Stimulated activated CD8-positive, alpha-beta memory T cell treated with anti-CD3 and anti-CD28 coated beads, Interleukin-2, amount 100 ng/mL, for 1 hour (primary cell): ENCODE data around the gene PBX3.

Experiments used
- DNase-seq, 2 donors: peaks; one replicate each; pipeline ENCODE4 v3.0.0-alpha.2; 2020; ENCODE audit warnings: low read depth in 2 of 2

PBX3 gene

GRCh38 chr9:125977223-125977622 is 230.1 kb downstream of the PBX3 start:
- no peak for DNase-seq

GRCh38 chr9:125979383-125979782 is 232.2 kb downstream of the PBX3 start:
- no peak for DNase-seq

- DNase-seq = no peak
Observed at GRCh38 chr9:125982798-125983406, 235.7 kb downstream of the PBX3 start.

GRCh38 chr9:125983681-125984080 is 236.5 kb downstream of the PBX3 start:
- DNase-seq = no peak

DNA sequence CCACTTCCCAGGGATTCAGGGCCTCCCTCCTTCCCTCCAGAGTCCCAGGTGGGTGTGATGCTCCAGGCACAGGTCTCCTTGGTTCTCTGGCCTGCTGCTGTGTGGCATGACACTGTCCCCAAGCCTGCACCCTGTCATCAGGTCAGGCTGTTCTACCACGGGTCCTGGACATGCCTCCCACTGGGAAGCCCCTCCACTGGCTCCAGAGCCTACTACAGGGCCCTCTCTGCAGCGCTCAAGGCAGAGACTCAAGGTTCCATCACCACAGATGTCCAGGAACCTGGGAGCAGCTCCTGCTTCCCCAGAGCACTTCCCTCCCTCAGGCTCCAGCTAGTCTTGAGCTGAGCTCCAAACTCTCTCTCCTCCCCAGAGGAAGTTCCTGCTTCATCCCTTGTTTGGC is 237.3 kb downstream of the PBX3 start:
- no peak for DNase-seq

- no peak for DNase-seq
Observed at GRCh38 chr9:125985142-125985997, 238.2 kb downstream of the PBX3 start.

GRCh38 chr9:125985998-125986655 is 239.0 kb downstream of the PBX3 start:
- DNase-seq = no peak

GRCh38 chr9:125986966-125987365 is 239.8 kb downstream of the PBX3 start:
- no peak for DNase-seq

DNA sequence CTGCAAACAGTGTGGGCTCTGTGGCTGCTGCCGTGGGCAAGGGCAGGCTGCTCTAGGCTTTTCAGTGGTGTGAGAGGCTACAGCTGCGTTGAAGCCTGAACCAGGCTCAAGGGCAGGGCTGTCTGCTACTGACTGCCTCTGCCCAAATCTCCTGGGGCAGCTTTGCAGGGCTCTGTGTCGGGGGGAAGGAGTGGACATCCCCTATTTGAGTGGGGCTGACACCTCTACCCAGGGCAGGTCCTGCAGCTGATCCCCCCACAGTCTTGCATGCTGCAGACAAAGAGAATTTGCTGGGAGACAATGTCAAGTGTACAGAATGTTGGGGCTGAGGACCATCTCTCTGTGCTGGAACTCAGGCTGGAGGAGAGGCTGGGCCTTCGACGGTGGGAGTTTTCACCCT is 240.2 kb downstream of the PBX3 start:
- no peak for DNase-seq

- DNase-seq = no peak
Observed at GRCh38 chr9:125988479-125989050, 241.4 kb downstream of the PBX3 start.

- no peak for DNase-seq
Observed at GRCh38 chr9:125989090-125989501, 241.9 kb downstream of the PBX3 start.

DNA sequence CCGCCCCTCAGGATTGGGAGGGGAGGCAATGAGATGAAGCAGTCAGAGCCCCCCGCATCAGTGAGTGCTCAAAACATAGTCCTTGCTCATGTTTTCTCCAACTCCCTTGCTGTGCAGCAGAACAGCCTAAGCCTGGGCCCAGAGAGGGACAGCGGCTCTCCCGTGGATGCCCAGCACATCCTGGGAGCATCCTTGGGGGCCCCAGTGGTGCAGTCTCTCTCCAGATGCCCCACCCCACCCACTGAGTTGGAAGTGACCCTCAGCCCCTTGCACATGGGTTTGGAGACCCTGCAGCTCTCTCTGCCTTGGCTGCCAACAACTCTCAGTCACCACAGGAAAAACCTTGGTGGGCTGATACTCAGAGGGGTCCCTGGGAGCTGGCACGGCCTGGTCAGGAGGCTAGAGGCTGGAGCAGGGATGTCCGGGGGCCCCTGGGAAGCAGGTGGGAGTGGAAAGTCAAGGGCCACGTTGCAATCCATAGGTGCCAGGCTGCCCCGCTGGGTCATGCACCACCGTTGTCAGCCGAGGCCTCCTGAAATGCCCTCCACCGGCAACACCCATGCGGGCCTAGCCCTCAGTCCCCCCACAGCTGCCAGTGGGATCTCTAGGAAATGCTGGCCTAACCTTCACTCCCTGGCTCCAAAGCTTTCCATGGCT is 242.5 kb downstream of the PBX3 start:
- no peak for DNase-seq

GRCh38 chr9:125990186-125990792 is 243.1 kb downstream of the PBX3 start:
- DNase-seq = no peak

GRCh38 chr9:125990793-125991220 is 243.6 kb downstream of the PBX3 start:
- DNase-seq = no peak

DNA sequence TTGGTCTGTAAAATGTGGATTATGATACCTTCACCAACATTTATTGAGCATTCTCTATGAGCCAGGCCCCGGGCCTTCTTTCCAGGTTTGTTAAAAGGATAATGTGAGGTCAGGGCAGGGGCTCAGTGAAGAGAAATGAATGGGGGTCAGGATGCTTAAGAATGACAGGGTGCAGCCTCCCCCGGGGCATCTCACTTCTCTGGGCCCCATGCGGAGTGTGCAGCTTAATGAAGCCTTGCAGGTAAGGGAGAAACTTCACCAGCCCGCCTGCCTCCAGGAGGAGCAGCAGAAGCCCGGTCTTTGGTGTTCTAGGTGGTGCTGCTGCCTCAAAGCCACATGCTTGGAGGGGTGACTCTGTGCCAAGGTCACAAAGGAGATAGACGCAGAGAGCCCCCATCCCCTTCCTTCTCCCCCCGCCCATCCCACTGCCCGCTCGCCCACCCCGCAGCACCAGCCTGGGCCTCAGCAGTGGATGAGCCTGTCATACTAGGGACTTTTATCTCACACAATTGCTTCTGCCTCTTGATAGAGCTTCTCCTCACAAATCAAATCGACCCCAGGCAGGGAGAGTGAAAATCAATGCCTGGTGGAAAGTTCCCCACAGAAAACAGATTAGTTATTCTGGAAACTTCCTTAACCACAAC is 244.8 kb downstream of the PBX3 start:
- no peak for DNase-seq

GRCh38 chr9:125992557-125992956 is 245.4 kb downstream of the PBX3 start:
- DNase-seq = no peak

DNA sequence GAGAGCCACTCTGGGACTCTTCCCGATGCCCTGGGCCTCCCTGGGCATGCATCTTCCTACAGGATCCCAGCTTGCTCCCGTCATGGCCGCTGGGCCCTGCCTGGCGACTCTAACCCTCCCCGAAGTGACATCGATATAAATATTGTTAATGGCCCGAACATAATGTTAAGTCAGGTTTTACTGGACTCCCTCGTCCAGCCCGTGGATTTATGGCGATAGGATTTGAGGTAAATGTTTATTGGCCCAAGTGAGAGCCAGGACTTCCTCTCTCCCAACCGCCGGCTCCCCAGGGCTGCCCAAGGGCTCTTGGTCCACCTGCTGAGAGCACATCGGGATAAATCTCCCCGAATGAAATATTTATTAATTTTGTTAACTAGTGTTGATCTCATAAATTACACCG is 246.3 kb downstream of the PBX3 start:
- DNase-seq = no peak

DNA sequence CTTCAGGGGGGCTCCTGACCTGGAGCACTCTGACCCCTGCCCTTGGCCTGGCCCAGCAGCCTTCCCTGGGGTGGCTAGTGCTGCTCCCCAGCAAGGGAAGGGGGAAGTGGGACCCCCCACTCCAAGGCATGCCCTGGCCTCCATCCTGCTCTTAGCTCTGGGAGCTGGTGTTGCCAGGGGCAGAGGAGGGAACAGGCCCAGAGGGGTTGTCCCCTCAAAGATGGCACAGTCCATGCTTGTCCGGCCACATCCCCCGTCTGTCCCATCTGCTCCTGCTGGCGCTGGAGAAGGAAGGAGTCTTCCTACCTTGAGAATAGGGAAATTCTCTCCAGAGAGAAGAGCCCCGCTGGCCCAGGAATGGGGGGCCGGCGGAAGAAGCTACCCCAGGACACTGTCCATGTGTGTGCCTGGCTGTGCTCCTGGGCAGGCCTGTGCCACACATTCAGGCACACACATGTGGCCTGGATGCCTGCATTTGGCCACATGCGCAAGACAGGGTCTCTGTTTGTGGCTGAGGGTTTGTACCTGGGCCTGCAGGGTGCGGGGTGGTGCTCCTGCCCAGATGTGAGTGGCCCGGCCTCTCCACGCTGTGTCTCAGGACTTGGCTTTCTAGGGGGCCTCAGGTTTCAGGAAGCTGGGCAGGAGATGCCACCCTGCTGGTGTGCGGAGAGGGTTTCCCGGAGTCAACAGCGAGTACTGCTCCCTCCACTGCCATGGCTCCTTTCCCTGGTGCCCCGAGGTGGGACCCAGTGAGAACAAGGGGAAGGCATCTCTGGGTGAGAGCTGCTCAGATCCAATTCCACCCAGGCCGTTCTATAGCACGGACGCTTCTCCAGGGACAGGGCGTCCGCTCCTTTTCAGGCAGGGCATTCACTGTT is 247.1 kb downstream of the PBX3 start:
- DNase-seq = no peak

- no peak for DNase-seq
Observed at GRCh38 chr9:125995006-125995405, 247.8 kb downstream of the PBX3 start.

GRCh38 chr9:125995706-125996105 is 248.5 kb downstream of the PBX3 start:
- no peak for DNase-seq
